GM19438 (cell line): ENCODE results near the gene YJEFN3.
A peak's percentile ranks its signal among the peaks of the same experiment; 100 is the strongest.

ENCODE experiments used
- ATAC-seq: cut with Tn5 transposase; IDR thresholded peaks from one replicate; pipeline ENCODE4 v1.9.1; 2021; ENCODE audit warnings: low read depth; ENCODE audit not compliant: unreplicated experiment

YJEFN3 gene

GRCh38 chr19:19535311-19536191 lies 6.8 kb downstream of the YJEFN3 start:
- ATAC-seq = no peak

- no peak for ATAC-seq
Observed at GRCh38 chr19:19537075-19538048, 8.7 kb downstream of the YJEFN3 start.

- no peak for ATAC-seq
Observed at GRCh38 chr19:19538061-19538784, 9.5 kb downstream of the YJEFN3 start, which contains the start of gene CILP2. Gene CILP2 (plus strand): TSS chr19:19538265. CDS start chr19:19538350, 85 bp downstream.

- ATAC-seq = no peak
Observed at GRCh38 chr19:19538785-19539166, 10.1 kb downstream of the YJEFN3 start.

GRCh38 chr19:19539698-19540063 lies 11.0 kb downstream of the YJEFN3 start:
- no peak for ATAC-seq

- no peak for ATAC-seq
Observed at GRCh38 chr19:19540064-19540714, 11.5 kb downstream of the YJEFN3 start.

- ATAC-seq = peak; percentile 80
Observed at GRCh38 chr19:19540715-19541515, 12.2 kb downstream of the YJEFN3 start.

GRCh38 chr19:19541616-19542015 lies 12.9 kb downstream of the YJEFN3 start:
- ATAC-seq = no peak

GRCh38 chr19:19542507-19542906 lies 13.8 kb downstream of the YJEFN3 start:
- ATAC-seq = no peak

GRCh38 chr19:19543101-19543500 lies 14.4 kb downstream of the YJEFN3 start:
- no peak for ATAC-seq

- ATAC-seq = no peak
Observed at GRCh38 chr19:19543640-19544039, 14.9 kb downstream of the YJEFN3 start.

- ATAC-seq = no peak
Observed at GRCh38 chr19:19544257-19544953, 15.7 kb downstream of the YJEFN3 start.

GRCh38 chr19:19544954-19545591 lies 16.4 kb downstream of the YJEFN3 start:
- ATAC-seq = no peak

GRCh38 chr19:19545707-19546106 lies 17.0 kb downstream of the YJEFN3 start:
- no peak for ATAC-seq

GRCh38 chr19:19546751-19547162 lies 18.0 kb downstream of the YJEFN3 start:
- no peak for ATAC-seq

GRCh38 chr19:19547674-19548336 lies 19.1 kb downstream of the YJEFN3 start:
- ATAC-seq = no peak

GRCh38 chr19:19548915-19549759 lies 20.4 kb downstream of the YJEFN3 start:
- ATAC-seq = no peak
